SK-N-SH (cell line): Measurements from ENCODE around the gene MRM2. TPM values are rescaled to one million over a fixed set of nuclear protein-coding genes. Genes with fewer than 3 reads are reported as not detected.

ENCODE experiments used
- CTCF ChIA-PET: fragments of 300-600, 350-600 bp; formaldehyde crosslinking; extraction: SDS; loops from one replicate; lab custom pipeline; 2021; lab: Yijun Ruan, JAX
- POLR2A ChIA-PET: fragments of 350-600 bp; sonication (Branson Sonifier 250); formaldehyde crosslinking; extraction: SDS; loops from one replicate; lab custom pipeline; 2020; ENCODE audit warnings: antibody characterized with exemption, inconsistent platforms; lab: Yijun Ruan, JAX
- DNase-seq: peaks from one replicate; pipeline ENCODE4 v3.0.0; 2012
- H2AFZ ChIP-seq: fragments of 200-600 bp; sonication (generic); 2 replicates; pipeline ENCODE4 v1.8.1; 2016; ENCODE audit warnings: antibody characterized with exemption, mild to moderate bottlenecking, low read depth
- H3F3A ChIP-seq: fragments of 200-600 bp; sonication (generic); replicated peaks from 2 replicates; pipeline ENCODE3; 2016; ENCODE audit warnings: antibody characterized with exemption, mild to moderate bottlenecking; ENCODE audit not compliant: insufficient read depth
- H3K27ac ChIP-seq, 2 experiments: fragments of 200-500 bp in 1 of 2; fragments of 200-600 bp in 1 of 2; sonication (Bioruptor generic) in 1 of 2; sonication (generic), shearing (Covaris generic) in 1 of 2; 2 replicates each; pipeline versions ENCODE4 v1.5.1 to v1.6.1; 2014 to 2016; ENCODE audit warnings: low read depth in 2 of 2, inconsistent platforms in 1 of 2, low read length in 1 of 2, mild to moderate bottlenecking in 1 of 2, mixed read lengths in 1 of 2
- H3K27me3 ChIP-seq: fragments of 200-600 bp; sonication (generic), shearing (Covaris generic); 2 replicates; pipeline ENCODE4 v1.6.1; 2016; ENCODE audit warnings: mixed run types; ENCODE audit not compliant: insufficient read depth
- H3K36me3 ChIP-seq, 2 experiments: fragments of 200-500 bp in 1 of 2; fragments of 200-600 bp in 1 of 2; sonication (Bioruptor generic) in 1 of 2; sonication (generic) in 1 of 2; replicated peaks in 1 of 2; 2 replicates each; pipeline versions ENCODE3 to v1.5.1; 2014 to 2016; ENCODE audit warnings: low read length in 1 of 2, mild to moderate bottlenecking in 1 of 2; ENCODE audit not compliant: insufficient read depth in 2 of 2, control insufficient read depth in 1 of 2
- H3K4me1 ChIP-seq, 2 experiments: fragments of 200-500 bp in 1 of 2; fragments of 200-600 bp in 1 of 2; sonication (Bioruptor generic) in 1 of 2; sonication (generic), shearing (Covaris generic) in 1 of 2; 2 replicates each; pipeline versions ENCODE4 v1.5.1 to v1.6.1; 2014 to 2016; ENCODE audit warnings: low read depth in 1 of 2, low read length in 1 of 2, mixed run types in 1 of 2; ENCODE audit not compliant: insufficient read depth in 2 of 2, control insufficient read depth in 1 of 2
- H3K4me2 ChIP-seq: fragments of 200-600 bp; sonication (generic), shearing (Covaris generic); 2 replicates; pipeline ENCODE4 v1.6.1; 2017; ENCODE audit warnings: mixed run types
- H3K4me3 ChIP-seq, 2 experiments: fragments of 200-500 bp in 1 of 2; fragments of 200-600 bp in 1 of 2; sonication (Bioruptor generic) in 1 of 2; sonication (generic), shearing (Covaris generic) in 1 of 2; 2 replicates each; pipeline versions ENCODE4 v1.5.1 to v1.8.1; 2014 to 2016; ENCODE audit warnings: low read depth in 2 of 2, inconsistent platforms in 1 of 2, low read length in 1 of 2, mild to moderate bottlenecking in 1 of 2, mixed read lengths in 1 of 2, moderate library complexity in 1 of 2
- H3K79me2 ChIP-seq: fragments of 200-600 bp; sonication (generic); 2 replicates; pipeline ENCODE4 v1.8.1; 2017; ENCODE audit warnings: mild to moderate bottlenecking; ENCODE audit not compliant: insufficient read depth
- H3K9ac ChIP-seq: fragments of 200-600 bp; sonication (generic); 2 replicates; pipeline ENCODE4 v1.6.1; 2017; ENCODE audit warnings: mixed run types
- H3K9me2 ChIP-seq: fragments of 200-600 bp; sonication (generic); 2 replicates; pipeline ENCODE4 v1.6.1; 2017; ENCODE audit warnings: mixed run types
- H3K9me3 ChIP-seq: fragments of 200-600 bp; sonication (generic); 2 replicates; pipeline ENCODE4 v1.6.1; 2017; ENCODE audit warnings: mixed run types, mild to moderate bottlenecking, moderate library complexity
- H4K20me1 ChIP-seq: fragments of 200-600 bp; sonication (generic); 2 replicates; pipeline ENCODE4 v1.6.1; 2017; ENCODE audit warnings: mild to moderate bottlenecking, mixed run types; ENCODE audit not compliant: insufficient read depth
- EZH2phosphoT487 ChIP-seq: fragments of 200-600 bp; sonication (generic); IDR thresholded peaks from 2 replicates; pipeline ENCODE4 v1.6.1; 2017; ENCODE audit warnings: low read depth, mixed run types, mild to moderate bottlenecking, antibody characterized with exemption, moderate library complexity, borderline replicate concordance
- JUND ChIP-seq: IDR thresholded peaks from 2 replicates; pipeline ENCODE4 v1.4.0; 2012
- POLR2AphosphoS5 ChIP-seq: IDR thresholded peaks from 2 replicates; pipeline ENCODE4 v1.6.1; 2012; ENCODE audit warnings: low read depth, low read length
- WGBS: methylation state at CpG from one replicate; pipeline ENCODE4 v1.1.6; 2017; ENCODE audit warnings: low lambda C conversion rate; 5-methylcytosine and 5-hydroxymethylcytosine counted together
- polyA plus RNA-seq, 3 experiments: library from polyadenylated mRNA; depleted of rRNA; stranded (reverse); fragments of >200 nt; gene quantifications; 2 replicates each; pipeline ENCODE4 v1.2.3, GENCODE V29; 2012
- TF ChIP-seq, protein P1 (sequence below): IDR thresholded peaks from 2 replicates; pipeline ENCODE4 v1.4.0; 2012; ENCODE audit warnings: low read depth
- TF ChIP-seq, protein P2 (sequence below): IDR thresholded peaks from 2 replicates; pipeline ENCODE4 v1.4.0; 2012; ENCODE audit warnings: low read depth, borderline replicate concordance
- TF ChIP-seq, protein P3 (sequence below): fragments of 150-350 bp; IDR thresholded peaks from 2 replicates; pipeline ENCODE4 v1.6.1; 2016; ENCODE audit warnings: mild to moderate bottlenecking, low read depth, low read length

The MRM2 gene
- polyA plus RNA-seq, 1 of the 3 experiments (the other 2 are of a cell fraction): 30.7 TPM

DNA sequence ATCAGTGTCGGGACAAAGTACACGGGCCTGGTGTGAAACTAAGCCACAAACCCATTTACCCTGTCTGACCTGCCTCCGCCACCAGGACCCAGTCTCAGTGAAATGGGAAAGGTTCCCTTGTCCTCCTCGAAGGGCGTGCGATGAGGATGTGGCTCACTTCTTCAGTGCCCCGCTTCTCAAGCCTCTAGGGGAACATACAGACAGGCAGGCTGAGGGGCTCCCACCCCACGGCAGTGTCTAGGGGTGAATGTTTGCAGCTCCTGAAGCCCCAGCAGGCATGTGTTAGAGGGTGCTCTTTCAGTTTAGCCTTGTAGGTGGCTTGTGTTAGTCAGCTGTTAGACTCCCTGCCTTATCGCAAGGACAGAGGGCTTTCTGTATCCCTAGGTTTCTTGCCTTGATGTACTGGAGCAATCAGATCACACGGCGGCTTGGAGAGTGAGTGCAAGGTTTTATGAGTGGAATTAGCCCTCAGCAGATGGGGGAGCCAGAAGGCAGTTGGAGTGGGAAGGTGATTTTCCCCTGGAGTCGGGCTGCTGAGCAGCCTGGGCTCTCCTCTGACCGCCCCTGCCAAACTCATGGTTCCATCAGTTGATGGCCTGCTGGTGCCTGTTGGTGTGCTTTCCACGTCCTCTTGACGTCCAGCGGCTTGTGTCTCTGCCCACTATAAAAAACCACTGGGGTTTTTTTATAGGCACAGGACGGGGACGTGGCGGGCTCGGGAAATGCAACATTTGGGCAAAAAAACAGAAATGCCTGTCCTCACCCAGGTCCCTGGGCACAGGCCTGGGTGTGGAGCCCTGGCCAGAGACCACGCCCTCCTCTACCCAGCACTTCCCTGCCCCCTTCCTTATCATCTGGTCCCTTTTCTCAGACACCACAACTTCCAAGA, 780 bp upstream of the MRM2 start:
- 33% methylated on average over 21 of the region's 21 CpGs for WGBS
- DNase-seq: no peak
- CTCF ChIA-PET: interaction anchor here (0.7 to 2.1 kb wide), 6 partner anchors 9 to 575 kb away, joined by 3 to 9 read pairs (median 5); partner anchors contain the start of gene MAD1L1
- H2AFZ ChIP-seq: peak overlapping the region; percentile 83
- H3K4me1 ChIP-seq: peaks cover 0 to 16% of the 10 kb centered on the region in 2 experiments; a peak in 1 of 4 replicates
- H3K27me3 ChIP-seq: no peaks in the 10 kb centered on the region
- H3K36me3 ChIP-seq: peaks cover 14 to 15% of the 10 kb centered on the region in 2 experiments
- H3K9me2 ChIP-seq: no peaks in the 10 kb centered on the region
- TF ChIP-seq POLR2AphosphoS5 (no peak), EZH2phosphoT487 (no peak)
- H4K20me1 ChIP-seq: 0 out of 2 replicates have a peak, but pooled peaks cover 6% of the 10 kb centered on the region
- peak overlapping the region; percentile 46 to 56 for H3K27ac ChIP-seq
- H3K4me2 ChIP-seq: peak overlapping the region; percentile 100
- H3K4me3 ChIP-seq: peak overlapping the region; percentile 67 to 99
- no peaks in the 10 kb centered on the region for H3K9me3 ChIP-seq
- POLR2A ChIA-PET: interaction anchor here (0.9 to 2.1 kb wide), 6 partner anchors 8 to 111 kb away, joined by 3 to 12 read pairs (median 4); partner anchors contain the start of genes EIF3B and MAD1L1
- H3K9ac ChIP-seq: peak overlapping the region; percentile 95
- peaks cover 4% of the 10 kb centered on the region for H3F3A ChIP-seq
- peaks cover 52% of the 10 kb centered on the region for H3K79me2 ChIP-seq

DNA sequence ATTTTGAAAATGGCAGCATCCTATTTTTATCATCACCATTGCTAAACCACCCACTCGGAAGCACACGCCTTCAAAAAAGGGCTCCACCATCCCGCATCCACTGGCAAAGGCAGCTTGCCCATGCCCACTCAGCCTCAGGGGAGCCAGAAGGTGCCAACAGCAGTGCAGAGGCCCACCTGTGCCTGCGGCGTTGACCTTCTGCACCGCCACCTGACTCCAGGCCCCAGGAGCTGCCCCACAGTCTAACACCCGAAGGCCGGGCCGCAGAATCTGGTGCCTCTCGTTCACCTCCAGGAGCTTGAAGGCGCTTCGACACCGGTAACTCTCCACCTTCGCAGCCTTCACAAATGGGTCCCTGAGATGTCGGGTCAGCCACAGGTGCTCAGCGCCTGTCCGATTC, 2.8 kb downstream of the MRM2 start:
- H4K20me1 ChIP-seq: 0 out of 2 replicates have a peak, but pooled peaks cover 6% of the 10 kb centered on the region
- H3K27me3 ChIP-seq: no peaks in the 10 kb centered on the region
- peaks cover 45 to 47% of the 10 kb centered on the region in 2 experiments for H3K36me3 ChIP-seq
- no peak overlapping the region for H3K27ac ChIP-seq
- H3K4me3 ChIP-seq: no peak overlapping the region
- ChIA-PET CTCF (interaction anchor here (0.8 to 1.1 kb wide), 4 partner anchors 8 to 132 kb away, joined by 3 to 6 read pairs (median 4); no protein-coding TSS in a partner anchor), POLR2A (no interaction called here)
- H3K9ac ChIP-seq: no peak overlapping the region
- peaks cover 76% of the 10 kb centered on the region for H3K79me2 ChIP-seq
- no peak overlapping the region for H2AFZ ChIP-seq
- no peak for DNase-seq
- H3K4me2 ChIP-seq: no peak overlapping the region
- 99% methylated on average over 17 of the region's 17 CpGs for WGBS
- TF ChIP-seq JUND: no peak
- TF ChIP-seq, protein P1, sequence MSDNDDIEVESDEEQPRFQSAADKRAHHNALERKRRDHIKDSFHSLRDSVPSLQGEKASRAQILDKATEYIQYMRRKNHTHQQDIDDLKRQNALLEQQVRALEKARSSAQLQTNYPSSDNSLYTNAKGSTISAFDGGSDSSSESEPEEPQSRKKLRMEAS: no peak
- TF ChIP-seq, protein P2, sequence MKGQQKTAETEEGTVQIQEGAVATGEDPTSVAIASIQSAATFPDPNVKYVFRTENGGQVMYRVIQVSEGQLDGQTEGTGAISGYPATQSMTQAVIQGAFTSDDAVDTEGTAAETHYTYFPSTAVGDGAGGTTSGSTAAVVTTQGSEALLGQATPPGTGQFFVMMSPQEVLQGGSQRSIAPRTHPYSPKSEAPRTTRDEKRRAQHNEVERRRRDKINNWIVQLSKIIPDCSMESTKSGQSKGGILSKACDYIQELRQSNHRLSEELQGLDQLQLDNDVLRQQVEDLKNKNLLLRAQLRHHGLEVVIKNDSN: no peak
- TF ChIP-seq EZH2phosphoT487: no peak
- TF ChIP-seq, protein P3, sequence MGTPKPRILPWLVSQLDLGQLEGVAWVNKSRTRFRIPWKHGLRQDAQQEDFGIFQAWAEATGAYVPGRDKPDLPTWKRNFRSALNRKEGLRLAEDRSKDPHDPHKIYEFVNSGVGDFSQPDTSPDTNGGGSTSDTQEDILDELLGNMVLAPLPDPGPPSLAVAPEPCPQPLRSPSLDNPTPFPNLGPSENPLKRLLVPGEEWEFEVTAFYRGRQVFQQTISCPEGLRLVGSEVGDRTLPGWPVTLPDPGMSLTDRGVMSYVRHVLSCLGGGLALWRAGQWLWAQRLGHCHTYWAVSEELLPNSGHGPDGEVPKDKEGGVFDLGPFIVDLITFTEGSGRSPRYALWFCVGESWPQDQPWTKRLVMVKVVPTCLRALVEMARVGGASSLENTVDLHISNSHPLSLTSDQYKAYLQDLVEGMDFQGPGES: no peak
- peaks cover 0 to 16% of the 10 kb centered on the region in 2 experiments; a peak in 1 of 4 replicates for H3K4me1 ChIP-seq
- H3F3A ChIP-seq: peaks cover 21% of the 10 kb centered on the region
- H3K9me3 ChIP-seq: no peaks in the 10 kb centered on the region
- no peaks in the 10 kb centered on the region for H3K9me2 ChIP-seq
